Epithelial cell of esophagus (primary cell): ENCODE data around the gene CHMP1B.

Source experiments
- DNase-seq: peaks from one replicate; pipeline ENCODE4 v3.0.0; 2010; ENCODE audit warnings: low read depth
- H3K4me3 ChIP-seq: 2 replicates; pipeline ENCODE4 v1.5.1; 2011; ENCODE audit warnings: mild to moderate bottlenecking, low read length, control low read depth
- TF ChIP-seq, protein P1 (sequence below): IDR thresholded peaks from 2 replicates; pipeline ENCODE4 v1.5.1; 2011; ENCODE audit warnings: low read depth, mild to moderate bottlenecking, low read length, control low read depth, inconsistent platforms; ENCODE audit not compliant: insufficient read depth; ENCODE audit errors: missing control alignments

Gene CHMP1B

DNA sequence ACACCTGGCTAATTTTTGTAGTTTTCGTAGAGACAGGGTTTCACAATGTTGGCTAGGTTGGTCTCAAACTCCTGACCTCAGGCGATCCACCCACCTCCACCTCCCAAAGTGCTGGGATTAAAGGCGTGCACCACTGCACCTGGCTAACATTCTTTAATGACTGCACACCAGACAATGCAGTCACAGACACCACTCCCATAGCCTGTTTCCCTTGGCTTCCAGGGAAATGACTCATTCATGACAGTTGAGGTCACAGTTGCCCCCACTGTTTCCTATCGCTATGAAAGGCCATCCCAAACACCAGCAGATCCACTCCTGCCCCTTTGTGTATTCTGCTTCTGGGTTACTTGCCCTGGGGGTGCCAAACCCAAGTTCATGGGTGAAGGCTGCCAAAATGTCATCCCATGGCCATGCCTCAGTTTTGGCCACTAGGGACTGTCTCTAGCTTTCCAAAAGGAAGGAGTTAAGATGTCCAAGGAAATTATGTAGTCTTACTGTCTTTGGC lies 8.7 kb downstream of the CHMP1B start:
- TF ChIP-seq, protein P1, sequence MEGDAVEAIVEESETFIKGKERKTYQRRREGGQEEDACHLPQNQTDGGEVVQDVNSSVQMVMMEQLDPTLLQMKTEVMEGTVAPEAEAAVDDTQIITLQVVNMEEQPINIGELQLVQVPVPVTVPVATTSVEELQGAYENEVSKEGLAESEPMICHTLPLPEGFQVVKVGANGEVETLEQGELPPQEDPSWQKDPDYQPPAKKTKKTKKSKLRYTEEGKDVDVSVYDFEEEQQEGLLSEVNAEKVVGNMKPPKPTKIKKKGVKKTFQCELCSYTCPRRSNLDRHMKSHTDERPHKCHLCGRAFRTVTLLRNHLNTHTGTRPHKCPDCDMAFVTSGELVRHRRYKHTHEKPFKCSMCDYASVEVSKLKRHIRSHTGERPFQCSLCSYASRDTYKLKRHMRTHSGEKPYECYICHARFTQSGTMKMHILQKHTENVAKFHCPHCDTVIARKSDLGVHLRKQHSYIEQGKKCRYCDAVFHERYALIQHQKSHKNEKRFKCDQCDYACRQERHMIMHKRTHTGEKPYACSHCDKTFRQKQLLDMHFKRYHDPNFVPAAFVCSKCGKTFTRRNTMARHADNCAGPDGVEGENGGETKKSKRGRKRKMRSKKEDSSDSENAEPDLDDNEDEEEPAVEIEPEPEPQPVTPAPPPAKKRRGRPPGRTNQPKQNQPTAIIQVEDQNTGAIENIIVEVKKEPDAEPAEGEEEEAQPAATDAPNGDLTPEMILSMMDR = peak; percentile 67
- DNase-seq = peak; percentile 97
- peak overlapping the region; percentile 50 for H3K4me3 ChIP-seq

DNA sequence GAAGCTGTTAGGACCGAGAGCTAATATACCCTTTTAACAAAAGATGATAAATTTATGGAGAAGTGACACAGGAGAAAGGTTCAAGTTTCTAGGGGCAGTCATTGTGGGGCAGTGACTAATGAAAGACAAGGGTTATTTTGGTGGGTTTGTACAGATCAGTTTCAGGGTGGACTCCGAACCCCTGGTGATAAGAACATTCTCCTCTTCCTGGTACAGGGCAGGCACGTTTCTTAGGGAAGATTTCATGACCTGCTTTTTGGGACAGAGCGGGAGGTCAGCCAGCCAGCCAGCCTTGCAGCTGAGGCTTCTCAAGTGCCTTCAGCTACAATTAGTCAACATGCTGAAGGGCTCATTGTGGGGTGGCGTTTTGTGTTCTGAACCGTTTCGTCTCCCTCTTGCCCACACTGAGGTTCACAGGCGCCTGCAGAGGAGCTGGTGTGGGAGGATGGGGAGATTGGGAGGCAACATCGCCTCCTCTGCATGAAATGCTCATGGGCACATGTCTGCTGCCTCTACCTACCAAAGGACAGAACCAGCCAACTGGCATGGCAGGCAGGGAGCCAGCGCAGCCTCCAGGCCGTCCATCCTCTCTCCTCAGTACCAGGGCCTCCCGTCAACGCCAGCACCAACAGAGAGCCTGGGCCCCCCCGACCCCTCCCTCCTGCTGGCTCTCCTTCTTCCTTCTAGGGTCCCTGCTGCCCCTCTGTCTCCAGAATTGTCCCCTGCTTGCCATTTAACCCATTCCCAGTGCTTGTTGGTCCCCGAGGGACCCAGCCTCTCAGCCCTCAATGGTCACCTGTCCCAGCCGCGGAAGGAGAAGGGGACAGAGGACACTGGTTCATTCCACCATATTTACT lies 9.6 kb downstream of the CHMP1B start:
- TF ChIP-seq, protein P1 = no peak
- DNase-seq = no peak
- no peak overlapping the region for H3K4me3 ChIP-seq

DNA sequence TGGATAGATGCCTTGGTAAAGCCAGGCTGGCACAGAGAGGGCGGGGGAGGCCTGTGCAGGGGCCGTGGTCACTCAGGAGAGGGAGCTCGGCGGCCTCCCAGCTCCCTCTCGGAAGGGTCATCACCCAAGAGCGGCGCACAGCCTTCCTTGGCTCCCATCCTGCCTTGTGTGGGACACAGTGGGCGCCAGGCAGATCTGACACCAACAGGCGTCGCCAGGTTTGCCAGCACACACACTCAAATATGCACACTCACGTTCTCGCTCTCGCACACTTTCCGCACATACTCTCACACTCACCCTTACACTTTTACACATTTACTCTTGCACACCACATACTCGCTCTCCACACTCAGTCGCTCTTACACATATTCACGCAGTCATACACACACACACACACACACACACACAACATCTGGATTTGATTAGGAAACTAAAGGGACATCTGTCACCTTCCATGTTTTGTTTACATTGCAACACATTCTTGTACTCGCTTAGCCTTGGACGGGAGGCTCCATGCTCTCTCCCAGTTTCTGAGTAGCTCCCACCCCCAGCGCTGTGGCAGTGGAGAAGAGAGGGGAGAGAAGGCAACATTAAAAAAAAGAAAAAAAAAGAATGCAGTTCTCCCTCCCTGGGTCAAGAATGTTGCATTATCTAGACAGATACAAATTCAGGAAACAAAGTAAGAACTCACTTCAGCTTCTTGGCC lies 10.5 kb downstream of the CHMP1B start:
- TF ChIP-seq, protein P1 = no peak
- no peak overlapping the region for H3K4me3 ChIP-seq
- no peak for DNase-seq

DNA sequence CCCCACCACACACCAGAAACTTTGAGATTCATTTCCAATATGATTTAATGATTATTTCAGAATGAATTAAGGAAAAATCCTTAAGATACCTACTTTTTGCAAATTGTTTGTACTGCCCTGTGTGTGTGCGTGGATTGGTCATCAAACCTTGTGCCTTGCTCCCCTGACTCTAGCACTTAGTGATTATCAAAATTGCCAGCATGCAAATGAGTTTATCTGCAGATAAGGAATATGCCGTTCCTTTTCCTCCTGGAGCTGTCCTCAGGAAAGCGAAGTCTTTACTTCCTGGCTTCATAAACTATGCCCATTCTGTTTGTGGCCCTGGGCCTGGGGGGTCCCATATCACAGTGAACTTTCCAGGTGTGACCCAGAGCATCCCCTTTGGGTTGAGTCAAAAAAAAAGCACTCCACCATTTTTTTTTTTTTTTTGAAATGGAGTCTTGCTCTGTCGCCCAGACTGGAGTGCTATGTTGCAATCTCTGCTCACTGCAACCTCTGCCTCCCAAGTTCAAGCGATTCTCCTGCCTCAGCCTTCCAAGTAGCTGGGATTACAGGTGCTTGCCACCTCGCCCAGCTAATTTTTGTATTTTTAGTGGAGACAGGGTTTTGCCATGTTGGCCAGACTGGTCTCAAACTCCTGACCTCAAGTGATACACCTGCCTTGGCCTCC lies 11.4 kb downstream of the CHMP1B start:
- no peak overlapping the region for H3K4me3 ChIP-seq
- DNase-seq = no peak
- TF ChIP-seq, protein P1 = no peak

DNA sequence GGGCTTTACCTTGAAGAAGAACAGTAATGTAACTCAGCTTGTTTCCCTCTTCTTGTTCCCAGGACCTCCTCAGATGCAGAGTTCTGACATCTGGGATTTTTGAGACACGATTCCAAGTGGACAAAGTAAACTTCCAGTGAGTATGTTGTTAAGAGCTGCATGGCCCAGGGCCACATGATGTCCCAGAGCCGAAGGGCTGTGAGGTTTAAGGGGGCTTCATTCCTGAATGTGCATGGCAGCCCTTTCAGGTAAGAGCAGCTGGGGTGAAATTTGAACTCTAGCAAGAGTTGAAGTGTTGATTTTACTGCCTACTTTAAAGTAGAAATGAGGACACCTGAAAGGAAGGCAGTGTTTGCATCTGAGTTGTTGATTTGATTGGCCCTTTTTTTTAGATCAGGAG lies 13.3 kb downstream of the CHMP1B start:
- no peak overlapping the region for H3K4me3 ChIP-seq
- no peak for DNase-seq
- TF ChIP-seq, protein P1 = no peak

DNA sequence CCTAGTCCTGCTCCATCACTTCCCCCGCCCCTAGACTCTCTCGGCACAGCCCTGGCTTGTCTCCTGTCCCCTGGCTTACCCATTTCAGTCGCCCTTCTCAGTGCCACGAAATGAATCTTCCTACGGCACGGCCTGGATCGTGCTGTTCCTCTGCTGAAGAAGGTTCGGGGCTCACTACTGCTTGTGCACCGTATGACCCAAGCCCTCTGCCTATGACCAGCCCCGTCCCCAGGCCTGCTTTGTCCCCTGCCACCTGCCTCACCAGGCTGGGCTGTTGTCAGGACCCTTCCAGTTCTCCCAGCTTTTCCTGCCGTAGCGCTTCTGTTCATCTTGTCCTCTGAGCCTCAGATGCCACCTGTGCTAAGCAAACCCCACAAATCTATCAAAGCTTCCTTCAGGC lies 13.9 kb downstream of the CHMP1B start:
- TF ChIP-seq, protein P1 = no peak
- no peak for DNase-seq
- no peak overlapping the region for H3K4me3 ChIP-seq
